HG02610 (cell line): ENCODE data around the gene ASPSCR1.
A peak's percentile ranks its signal among the peaks of the same experiment; 100 is the strongest.
"Not testable (repeated sequence)": the region's sequence is repeated elsewhere in the genome, so short reads cannot be mapped to it uniquely, and the experiment has no call there.

ENCODE experiments used
- ATAC-seq: cut with Tn5 transposase; IDR thresholded peaks from one replicate; pipeline ENCODE4 v1.9.1; 2021; ENCODE audit warnings: mild to moderate bottlenecking, moderate library complexity; ENCODE audit not compliant: unreplicated experiment

The ASPSCR1 gene

DNA sequence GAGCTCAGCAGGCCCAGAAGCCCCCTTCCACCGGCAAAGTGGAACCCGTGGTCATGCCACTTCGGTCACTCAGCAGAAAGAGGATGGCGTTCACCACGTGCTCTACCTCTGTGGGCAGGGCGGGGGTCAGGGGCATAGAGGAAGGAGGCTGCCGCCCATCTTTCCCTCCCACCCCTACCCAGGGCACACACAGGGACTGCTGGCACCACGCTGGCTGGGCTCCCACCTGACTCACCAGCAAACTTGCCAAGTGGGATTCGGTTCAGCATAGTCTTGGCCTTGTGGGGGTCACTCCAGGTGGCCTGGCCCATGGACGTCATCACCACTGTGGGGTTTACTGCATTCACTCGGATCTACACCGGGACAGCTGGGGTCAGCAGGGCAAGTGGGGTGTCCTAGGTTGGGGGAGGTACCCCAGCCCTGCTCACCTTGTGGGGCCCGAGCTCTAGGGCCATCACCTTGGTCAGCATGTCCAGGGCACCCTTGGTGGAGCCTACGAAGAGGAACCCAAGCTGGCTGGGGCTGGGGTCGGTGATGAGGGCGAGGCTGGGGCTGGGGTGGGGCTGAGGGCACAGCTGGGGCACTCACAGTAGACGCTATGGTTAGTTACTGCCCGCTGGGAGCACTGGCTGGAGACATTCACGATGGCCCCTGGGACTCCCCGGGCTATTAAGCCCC, 58.7 kb downstream of the ASPSCR1 start:
- no peak for ATAC-seq

- no peak for ATAC-seq
Observed at GRCh38 chr17:82036634-82037091, 59.2 kb downstream of the ASPSCR1 start.

DNA sequence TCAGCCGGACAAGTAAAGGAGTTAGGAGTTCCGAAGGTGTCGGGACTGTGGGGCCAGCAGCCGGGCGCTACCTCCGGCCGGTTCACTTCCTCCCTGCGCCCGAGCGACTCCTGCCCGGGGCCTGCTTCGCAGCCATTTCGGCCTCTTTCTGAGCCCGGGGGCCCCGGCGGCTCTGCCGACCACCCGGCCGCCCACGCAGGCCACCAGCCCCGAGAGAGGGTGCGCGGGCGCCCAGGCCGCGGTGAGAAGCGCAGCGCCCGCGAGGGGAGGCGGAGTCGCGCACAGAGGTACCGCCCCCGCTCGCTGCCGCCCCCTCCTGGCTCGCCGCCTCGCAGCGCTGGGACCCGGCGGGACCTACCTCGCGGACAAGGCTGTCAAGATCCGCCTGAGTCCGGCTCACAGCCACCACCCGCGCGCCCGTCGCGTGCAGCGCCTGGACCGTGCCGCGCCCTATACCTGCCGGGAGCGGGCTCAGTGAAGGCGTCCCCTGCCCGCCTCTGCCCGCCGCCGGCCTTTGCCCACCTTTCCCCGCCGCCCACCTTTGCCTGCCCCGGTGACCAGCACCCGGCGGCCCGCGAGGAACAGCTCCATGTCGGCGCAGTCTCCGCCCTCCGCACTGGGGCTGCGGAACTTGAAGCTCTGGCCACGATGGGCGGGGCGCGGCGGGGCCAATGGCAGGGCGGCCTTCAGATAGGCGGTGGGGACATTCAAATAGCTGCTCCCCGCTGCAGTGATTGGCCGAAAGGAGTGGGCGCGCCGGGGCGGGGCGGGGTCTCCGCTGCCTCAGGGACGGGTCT, 59.9 kb downstream of the ASPSCR1 start, which contains the start of gene DCXR:
TSS of gene DCXR (minus strand) at position 606 of the 797 bp plus-strand sequence. CDS start at position 591, 15 bp downstream.
- peak; percentile 91 for ATAC-seq

DNA sequence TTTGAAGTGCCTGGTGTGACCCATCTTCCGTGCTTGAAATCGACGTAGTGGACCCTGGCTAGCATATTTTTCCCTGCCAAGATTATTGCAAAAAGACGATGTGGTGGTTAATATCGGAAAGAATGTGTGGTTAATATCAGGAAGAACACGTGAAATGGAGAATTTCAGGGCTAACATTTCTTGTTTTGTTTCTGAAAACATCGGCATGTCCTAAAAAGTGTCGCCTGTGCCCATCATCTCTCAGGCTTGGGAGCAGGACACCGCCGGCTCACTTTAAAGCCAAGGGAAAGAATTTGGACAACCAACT, 60.4 kb downstream of the ASPSCR1 start:
- ATAC-seq = no peak

DNA sequence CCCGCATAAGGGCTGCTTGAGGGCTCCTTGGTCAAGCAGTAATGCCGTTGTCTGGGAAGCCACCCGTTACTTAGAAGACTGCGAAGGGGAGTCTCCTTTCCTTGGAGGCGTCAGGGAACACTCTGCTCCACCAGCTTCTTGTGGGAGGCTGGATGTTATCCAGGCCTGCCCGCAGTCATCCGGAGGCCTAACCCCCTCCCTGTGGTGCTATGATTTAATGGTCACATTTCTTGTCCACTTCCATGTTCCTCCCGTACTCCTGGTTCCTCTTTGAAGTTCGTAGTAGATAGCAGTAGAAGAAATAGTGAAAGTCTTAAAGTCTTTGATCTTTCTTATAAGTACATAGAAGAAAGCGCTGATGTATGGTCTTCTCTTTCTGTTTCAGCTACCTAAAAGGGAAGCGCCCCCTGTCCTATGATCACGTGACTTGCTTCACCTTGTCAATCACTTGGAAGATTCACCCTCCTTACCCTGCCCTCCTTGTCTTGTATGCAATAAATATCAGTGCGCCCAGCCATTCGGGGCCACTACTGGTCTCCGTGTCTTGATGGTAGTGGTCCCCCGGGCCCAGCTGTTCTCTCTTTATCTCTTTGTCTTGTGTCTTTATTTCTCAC, 61.5 kb downstream of the ASPSCR1 start:
- not testable (repeated sequence) for ATAC-seq

GRCh38 chr17:82039695-82040299, 62.4 kb downstream of the ASPSCR1 start:
- no peak for ATAC-seq

- ATAC-seq = no peak
Observed at GRCh38 chr17:82041144-82041814, 63.9 kb downstream of the ASPSCR1 start.

GRCh38 chr17:82042649-82043048, 65.2 kb downstream of the ASPSCR1 start:
- no peak for ATAC-seq

GRCh38 chr17:82043507-82043906, 66.1 kb downstream of the ASPSCR1 start:
- ATAC-seq = no peak

DNA sequence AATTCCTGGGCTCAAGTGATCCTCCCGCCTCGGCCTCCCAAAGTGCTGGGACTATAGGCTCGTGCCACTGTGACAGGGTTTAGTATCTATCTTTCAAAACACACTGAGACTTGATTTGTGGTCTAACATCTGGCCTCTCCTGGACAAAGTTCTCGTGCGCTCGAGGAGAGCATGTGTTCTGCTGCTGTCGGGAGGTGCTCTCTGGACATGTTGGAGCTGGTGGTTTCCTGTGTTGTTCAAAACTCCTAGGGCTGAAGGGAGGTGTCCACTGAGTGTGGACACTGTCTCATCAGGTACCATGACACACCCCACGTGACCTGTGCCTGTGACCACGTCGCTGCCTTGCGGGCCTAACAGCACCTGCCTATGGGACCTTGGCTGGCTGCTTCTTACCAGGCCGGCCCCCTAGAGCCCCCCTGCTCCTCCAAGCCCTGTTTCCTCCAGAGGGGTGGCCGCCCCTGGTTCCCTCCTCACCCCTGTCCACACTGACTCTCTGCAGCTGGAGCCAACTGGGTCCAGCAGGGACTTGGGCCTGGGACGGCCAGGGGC, 68.6 kb downstream of the ASPSCR1 start:
- no peak for ATAC-seq

- ATAC-seq = no peak
Observed at GRCh38 chr17:82046903-82047302, 69.5 kb downstream of the ASPSCR1 start.

DNA sequence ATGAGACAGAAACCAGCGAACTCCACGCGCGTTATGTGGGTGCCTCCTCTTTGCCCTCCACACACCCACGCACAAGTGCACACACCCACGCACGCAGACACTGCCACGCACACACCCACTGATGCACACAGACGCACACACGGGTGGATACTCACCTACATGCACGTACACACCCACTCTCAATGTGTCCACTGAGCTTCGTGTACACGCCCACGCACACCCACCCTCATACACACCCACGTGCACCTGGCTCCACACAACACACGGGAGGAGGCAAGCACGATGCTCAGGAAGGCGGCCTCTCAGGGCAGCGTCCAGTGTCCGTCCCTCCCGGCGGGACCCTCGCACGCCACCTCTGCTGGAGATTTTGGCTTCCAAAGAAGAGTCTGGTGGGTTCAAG, 70.0 kb downstream of the ASPSCR1 start:
- no peak for ATAC-seq

DNA sequence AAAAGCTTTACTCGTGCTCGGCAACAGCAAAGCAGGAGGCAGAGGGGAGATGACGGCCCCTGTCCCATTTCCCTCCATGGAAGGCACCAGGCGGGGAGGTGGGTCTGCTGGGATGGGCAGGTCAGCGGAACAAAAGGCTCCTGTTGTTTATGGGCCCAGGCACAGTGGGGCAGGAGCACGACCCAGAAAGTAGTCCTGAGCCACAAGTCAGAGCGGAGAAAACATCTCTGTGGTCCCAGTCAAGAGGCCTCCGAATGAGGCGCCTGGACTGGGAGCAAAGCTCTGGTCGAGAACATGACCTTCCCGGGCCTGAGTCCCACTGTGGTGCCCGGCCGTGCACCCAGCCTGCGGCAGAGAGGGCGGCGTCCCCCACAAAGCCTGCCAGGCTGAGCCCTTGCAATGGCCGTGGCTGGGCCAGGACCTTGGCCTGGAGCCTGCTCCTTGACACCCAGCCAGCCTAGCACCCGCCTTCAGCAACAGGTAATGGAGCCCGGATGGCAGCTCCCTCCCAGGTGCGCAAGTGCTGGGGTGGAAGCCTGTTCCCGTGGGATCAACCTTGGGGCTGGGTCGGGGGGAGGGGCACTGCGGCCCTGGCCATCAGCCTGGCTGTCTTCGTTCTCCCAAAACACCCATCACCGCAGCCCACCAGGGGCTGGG, 70.6 kb downstream of the ASPSCR1 start:
- no peak for ATAC-seq

- no peak for ATAC-seq
Observed at GRCh38 chr17:82048571-82048971, 71.1 kb downstream of the ASPSCR1 start.

GRCh38 chr17:82049106-82049505, 71.7 kb downstream of the ASPSCR1 start:
- ATAC-seq = no peak

- ATAC-seq = no peak
Observed at GRCh38 chr17:82049521-82049971, 72.1 kb downstream of the ASPSCR1 start.

- no peak for ATAC-seq
Observed at GRCh38 chr17:82050152-82050760, 72.8 kb downstream of the ASPSCR1 start.

DNA sequence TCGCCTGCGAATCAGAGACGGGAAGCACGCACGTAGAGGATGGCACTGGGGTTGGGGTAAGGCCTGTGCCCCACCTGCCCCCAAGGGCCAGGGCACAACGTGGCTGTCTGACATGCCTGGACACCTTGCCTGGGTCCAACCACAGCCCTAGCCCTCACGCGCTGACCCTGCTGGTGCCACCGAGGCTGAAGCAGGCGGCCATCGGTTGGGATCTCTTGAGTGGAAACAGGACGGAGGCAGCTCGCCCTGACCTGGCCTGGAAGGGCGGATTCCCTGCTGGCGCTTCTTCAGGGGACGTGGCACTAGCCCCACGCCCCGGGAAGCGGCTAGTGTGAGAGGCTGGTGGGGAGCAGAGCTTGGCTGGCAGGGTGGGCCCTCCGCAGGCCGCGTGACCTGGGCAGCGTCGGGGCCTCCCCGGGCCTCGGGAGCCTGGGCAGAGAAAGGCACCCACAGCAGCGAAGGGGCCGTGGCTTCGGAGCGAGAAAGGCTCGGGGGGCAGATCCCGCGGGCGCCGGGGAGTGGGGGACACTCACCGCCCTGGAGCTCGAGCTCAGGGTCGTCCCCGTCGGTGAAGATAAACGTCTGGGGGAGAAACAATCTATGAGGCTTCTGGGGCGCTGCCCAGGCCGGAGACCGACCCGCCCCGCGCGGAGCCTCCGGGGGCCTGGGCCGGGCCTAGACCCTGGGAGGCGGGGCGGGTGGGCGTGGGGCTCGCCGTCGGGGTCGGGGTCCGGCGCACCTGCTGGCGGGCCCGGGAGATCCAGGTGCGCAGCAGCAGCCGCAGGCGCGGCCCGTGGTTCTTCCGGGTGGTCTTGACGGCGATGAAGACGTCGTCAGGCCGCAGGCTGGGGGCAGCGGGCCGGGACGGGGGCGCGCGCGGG, 73.6 kb downstream of the ASPSCR1 start:
- no peak for ATAC-seq
